ENCODE data around the gene CTNNA3.

CTNNA3 gene

GRCh38 chr10:66565999-66566398 is 1130.0 kb downstream of the CTNNA3 start:
- H3K27ac ChIP-seq, result no peak overlapping the region

GRCh38 chr10:66564287-66564686 is 1131.7 kb downstream of the CTNNA3 start:
- TF ChIP-seq CTCF (IDR thresholded peaks at IDR 0.05), result no peak

More at GRCh38 chr10:66565999-66566398, 1130.0 kb downstream of the CTNNA3 start:
- Histone ChIP-seq H3K4me1 (no peaks in the 10 kb centered on the region), H3K79me2 (no peaks in the 10 kb centered on the region), H3K4me2 (ENCODE audit: low read length) (no peak overlapping the region), H2AFZ (no peak overlapping the region), H3K27me3 (ENCODE audit: control insufficient read depth, insufficient read depth, low read length) (no peaks in the 10 kb centered on the region), H3K36me3 (ENCODE audit: control insufficient read depth, insufficient read depth, low read length) (no peaks in the 10 kb centered on the region), H3K9ac (no peak overlapping the region), H3K4me3 (ENCODE audit: low read depth, low read length) (no peak overlapping the region), H3K9me3 (ENCODE audit: control insufficient read depth, low read length) (no peaks in the 10 kb centered on the region)
- no peak for TF ChIP-seq CTCF (IDR thresholded peaks at IDR 0.05)

GRCh38 chr10:66555061-66555460 is 1140.9 kb downstream of the CTNNA3 start:
- Histone ChIP-seq H3K4me2 (ENCODE audit: low read length) (no peak overlapping the region), H3K27ac (no peak overlapping the region), H3K4me3 (ENCODE audit: low read depth, low read length) (no peak overlapping the region), H3K27me3 (ENCODE audit: control insufficient read depth, insufficient read depth, low read length) (no peaks in the 10 kb centered on the region), H3K9ac (no peak overlapping the region), H3K9me3 (ENCODE audit: control insufficient read depth, low read length) (no peaks in the 10 kb centered on the region), H2AFZ (no peak overlapping the region), H3K36me3 (ENCODE audit: control insufficient read depth, insufficient read depth, low read length) (no peaks in the 10 kb centered on the region), H3K79me2 (no peaks in the 10 kb centered on the region), H3K4me1 (no peaks in the 10 kb centered on the region)
- no peak for TF ChIP-seq CTCF (IDR thresholded peaks at IDR 0.05)

More at GRCh38 chr10:66564287-66564686, 1131.7 kb downstream of the CTNNA3 start:
- no peaks in the 10 kb centered on the region for H3K36me3 ChIP-seq (ENCODE audit: control insufficient read depth, insufficient read depth, low read length)
- H3K4me3 ChIP-seq (ENCODE audit: low read depth, low read length), result no peak overlapping the region
- no peaks in the 10 kb centered on the region for H3K9me3 ChIP-seq (ENCODE audit: control insufficient read depth, low read length)
- no peak overlapping the region for H3K9ac ChIP-seq
- H3K79me2 ChIP-seq, result no peaks in the 10 kb centered on the region
- H3K27ac ChIP-seq, result no peak overlapping the region
- H2AFZ ChIP-seq, result no peak overlapping the region
- H3K27me3 ChIP-seq (ENCODE audit: control insufficient read depth, insufficient read depth, low read length), result no peaks in the 10 kb centered on the region
- H3K4me1 ChIP-seq, result no peaks in the 10 kb centered on the region
- H3K4me2 ChIP-seq (ENCODE audit: low read length), result no peak overlapping the region

- Histone ChIP-seq H3K4me2 (ENCODE audit: low read length) (no peak overlapping the region), H3K9ac (no peak overlapping the region), H3K4me3 (ENCODE audit: low read depth, low read length) (no peak overlapping the region), H2AFZ (no peak overlapping the region), H3K27me3 (ENCODE audit: control insufficient read depth, insufficient read depth, low read length) (no peaks in the 10 kb centered on the region), H3K4me1 (no peaks in the 10 kb centered on the region), H3K36me3 (ENCODE audit: control insufficient read depth, insufficient read depth, low read length) (no peaks in the 10 kb centered on the region), H3K79me2 (no peaks in the 10 kb centered on the region), H3K9me3 (ENCODE audit: control insufficient read depth, low read length) (no peaks in the 10 kb centered on the region), H3K27ac (no peak overlapping the region)
- no peak for TF ChIP-seq CTCF (IDR thresholded peaks at IDR 0.05)
These were observed 1143.7 kb downstream of the CTNNA3 start for GRCh38 chr10:66552331-66552730.

GRCh38 chr10:66550351-66550750 is 1145.6 kb downstream of the CTNNA3 start:
- no peaks in the 10 kb centered on the region for H3K36me3 ChIP-seq (ENCODE audit: control insufficient read depth, insufficient read depth, low read length)
- no peak overlapping the region for H3K9ac ChIP-seq
- TF ChIP-seq CTCF (IDR thresholded peaks at IDR 0.05), result no peak
- no peak overlapping the region for H3K4me2 ChIP-seq (ENCODE audit: low read length)
- H3K4me3 ChIP-seq (ENCODE audit: low read depth, low read length), result no peak overlapping the region
- no peak overlapping the region for H3K27ac ChIP-seq
- H3K27me3 ChIP-seq (ENCODE audit: control insufficient read depth, insufficient read depth, low read length), result no peaks in the 10 kb centered on the region
- H3K9me3 ChIP-seq (ENCODE audit: control insufficient read depth, low read length), result no peaks in the 10 kb centered on the region
- H3K4me1 ChIP-seq, result no peaks in the 10 kb centered on the region
- H2AFZ ChIP-seq, result no peak overlapping the region
- H3K79me2 ChIP-seq, result no peaks in the 10 kb centered on the region

Data from parathyroid adenoma (tissue), 2 donors.